HG03521 (cell line): ENCODE data around the gene HOXA11.

Experiments
- ATAC-seq: cut with Tn5 transposase; IDR thresholded peaks from one replicate; pipeline ENCODE4 v1.9.1; 2021; ENCODE audit warnings: mild to moderate bottlenecking, moderate library complexity; ENCODE audit not compliant: unreplicated experiment

The HOXA11 gene

DNA sequence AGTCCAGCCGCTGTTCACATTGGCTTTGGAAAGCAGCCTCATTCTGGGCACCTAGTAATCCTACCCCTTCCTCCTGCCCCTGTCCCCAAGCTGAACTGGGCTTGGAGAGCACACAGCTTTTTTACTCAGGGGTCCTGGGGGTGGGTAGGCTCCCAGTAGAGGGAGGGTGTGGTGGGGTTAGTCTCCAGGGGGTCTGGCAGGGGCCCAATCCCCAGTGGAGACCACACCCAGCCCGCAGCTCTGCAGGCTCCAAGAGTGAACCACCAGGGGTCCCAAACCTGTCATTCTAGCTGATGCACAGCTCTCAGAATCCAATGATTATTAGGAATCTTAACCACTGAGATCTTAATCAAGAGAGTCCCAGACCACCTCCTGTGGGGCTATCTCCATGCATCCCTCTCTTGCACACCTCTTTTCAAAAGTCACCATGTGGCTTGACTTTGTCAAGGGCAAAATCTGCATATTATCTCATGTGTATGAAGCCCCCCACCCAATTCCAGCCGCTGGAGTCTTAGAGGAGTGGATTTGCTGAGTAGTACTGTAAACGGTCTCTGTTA is 2.7 kb downstream of the HOXA11 start:
- no peak for ATAC-seq

GRCh38 chr7:27181795-27182275 is 3.2 kb downstream of the HOXA11 start:
- no peak for ATAC-seq

DNA sequence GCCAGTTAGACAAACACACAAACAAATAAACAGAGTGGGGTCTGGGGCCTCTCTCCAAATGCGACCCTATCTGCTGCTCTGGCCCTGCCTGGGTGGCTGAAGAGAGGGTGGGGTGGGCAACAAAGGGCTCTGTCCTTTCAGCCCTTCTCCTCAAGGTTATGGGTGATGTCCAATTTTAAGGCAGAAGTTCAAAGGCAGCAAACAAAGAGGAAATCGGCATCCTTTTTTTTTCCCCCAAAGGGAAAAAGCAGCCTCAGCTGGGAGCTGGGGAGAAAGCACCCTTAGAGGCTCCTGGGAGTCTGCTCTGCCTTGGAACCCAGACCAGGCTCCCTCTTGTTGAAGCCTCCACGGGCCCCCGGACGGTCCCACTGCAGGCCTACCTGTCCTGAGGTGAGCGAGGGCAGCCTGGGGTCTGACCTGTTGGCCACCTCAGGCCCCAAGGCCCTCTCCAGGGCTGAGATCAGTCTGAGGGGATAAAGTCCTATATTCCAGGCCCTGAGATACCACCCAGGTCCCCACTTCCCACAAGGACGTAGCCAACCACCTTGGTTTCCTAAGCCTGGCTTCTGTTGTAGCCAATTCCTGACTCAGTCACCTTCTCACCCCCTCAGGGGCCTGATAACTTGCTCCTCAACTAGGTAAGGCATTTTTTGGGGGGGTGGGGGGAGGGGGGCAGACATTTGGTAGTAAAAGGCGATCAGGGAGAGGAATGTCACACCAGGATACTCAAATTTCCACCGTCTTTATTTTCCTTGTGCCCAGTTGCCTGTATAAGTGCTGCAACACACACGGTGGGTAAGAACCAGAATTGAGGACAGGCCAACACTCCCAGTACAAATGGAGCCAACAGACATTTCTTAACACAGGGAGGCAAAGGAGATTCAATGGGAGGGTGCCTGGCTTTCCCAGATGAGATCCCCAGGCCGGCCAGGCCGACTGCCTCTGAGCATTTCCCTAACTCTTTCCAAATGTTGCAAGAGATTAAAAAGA is 4.3 kb downstream of the HOXA11 start:
- no peak for ATAC-seq

GRCh38 chr7:27179503-27180430 is 5.3 kb downstream of the HOXA11 start:
- ATAC-seq, result no peak

GRCh38 chr7:27179030-27179429 is 6.0 kb downstream of the HOXA11 start:
- no peak for ATAC-seq

DNA sequence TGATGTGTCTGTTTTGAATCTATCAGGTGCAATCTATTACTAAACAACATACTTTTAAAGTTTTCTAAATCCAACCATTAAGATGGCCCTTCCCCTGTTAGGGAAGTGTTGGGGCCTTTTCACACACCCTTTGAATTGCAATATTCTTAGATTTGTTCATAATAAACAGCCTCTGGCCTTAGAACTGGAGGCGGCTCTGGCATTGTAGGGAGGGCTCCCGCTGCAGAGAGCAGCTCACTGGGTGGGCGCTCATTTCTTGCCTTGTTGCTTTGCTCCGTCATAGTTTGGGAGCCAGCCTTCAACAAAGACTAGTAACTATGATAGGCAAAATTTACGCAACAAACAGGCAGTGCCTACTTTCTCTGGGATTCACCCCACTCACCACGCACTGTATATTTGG is 6.7 kb downstream of the HOXA11 start:
- no peak for ATAC-seq

DNA sequence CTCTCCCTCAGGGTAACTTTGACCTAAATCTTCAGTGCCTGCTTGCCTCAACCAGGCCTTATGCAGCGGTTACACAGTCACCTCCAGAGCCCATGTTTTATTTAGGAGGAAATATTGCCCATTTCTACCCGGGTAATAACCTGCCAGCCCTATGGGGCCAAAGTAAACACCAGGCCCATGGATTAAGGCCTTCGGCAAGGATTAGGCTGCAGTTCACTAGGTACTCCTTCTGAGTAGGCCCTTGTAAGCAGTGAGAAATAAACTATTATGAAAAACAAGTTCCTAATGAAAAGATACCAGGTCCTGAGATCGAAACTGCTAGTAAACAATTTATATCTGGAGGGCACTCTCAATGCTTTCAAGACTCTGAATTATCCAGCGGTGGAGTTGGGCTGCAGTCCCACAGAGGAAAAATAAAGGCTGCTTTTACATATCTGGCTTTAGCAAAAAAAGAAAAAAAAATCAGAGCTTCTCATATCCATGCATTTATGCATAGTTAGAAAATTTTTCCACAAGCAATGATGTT is 7.2 kb downstream of the HOXA11 start:
- ATAC-seq, result no peak

- no peak for ATAC-seq
Observed at GRCh38 chr7:27176962-27177794, 7.9 kb downstream of the HOXA11 start.

DNA sequence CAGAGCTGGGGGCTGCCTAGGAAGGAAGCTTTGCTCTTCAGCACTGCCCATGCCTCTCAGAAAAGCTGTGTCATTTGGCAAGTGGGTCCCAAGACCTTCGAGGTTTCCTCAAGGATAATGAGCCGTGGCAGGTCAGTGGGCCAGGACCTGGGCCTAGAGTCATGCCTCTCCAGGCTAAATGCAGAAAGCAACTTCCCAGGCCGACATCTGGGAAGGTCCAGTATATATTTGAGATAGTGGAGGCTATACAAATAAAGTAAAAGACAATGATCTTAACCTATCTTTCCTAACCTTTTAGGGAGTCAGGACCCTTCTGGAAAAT is 8.5 kb downstream of the HOXA11 start:
- no peak for ATAC-seq

- no peak for ATAC-seq
Observed at GRCh38 chr7:27175626-27176523, 9.2 kb downstream of the HOXA11 start.

DNA sequence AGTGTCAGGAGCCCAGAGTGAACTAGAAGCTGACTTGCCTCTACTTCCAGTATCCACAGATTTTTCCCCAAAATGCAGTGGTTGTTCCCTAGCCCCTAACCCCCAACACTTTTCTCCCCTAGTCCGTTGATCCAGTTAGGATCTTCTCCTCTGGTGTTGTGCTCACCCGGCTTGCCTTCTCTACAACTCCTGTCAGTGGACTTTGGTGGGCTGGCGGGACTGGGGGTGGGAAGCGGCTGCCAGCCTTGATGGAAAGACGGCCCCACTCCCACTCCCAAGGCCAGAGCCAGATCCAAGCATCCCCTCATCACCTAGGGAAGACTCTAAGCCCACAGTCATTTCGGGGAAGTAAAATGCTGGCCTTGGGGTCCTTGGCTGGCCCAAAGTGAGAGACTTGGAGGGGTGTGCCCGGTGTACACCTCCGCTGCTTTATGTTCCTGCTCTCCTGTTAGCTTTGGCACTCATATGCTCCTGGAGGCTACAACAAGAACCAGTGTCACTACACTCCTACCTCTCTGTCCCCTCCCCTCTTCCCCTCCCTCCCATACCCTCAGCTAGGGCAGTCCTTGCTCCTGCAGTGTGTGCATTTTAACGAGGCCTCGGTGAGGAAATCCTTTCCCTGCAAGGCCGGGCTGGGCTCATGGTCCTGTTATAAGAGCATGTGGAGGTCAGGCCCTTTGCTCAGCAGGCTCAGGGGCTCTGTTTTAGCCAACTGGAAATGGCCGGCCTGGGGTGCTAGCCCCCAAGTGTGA is 10.0 kb downstream of the HOXA11 start:
- ATAC-seq, result no peak

DNA sequence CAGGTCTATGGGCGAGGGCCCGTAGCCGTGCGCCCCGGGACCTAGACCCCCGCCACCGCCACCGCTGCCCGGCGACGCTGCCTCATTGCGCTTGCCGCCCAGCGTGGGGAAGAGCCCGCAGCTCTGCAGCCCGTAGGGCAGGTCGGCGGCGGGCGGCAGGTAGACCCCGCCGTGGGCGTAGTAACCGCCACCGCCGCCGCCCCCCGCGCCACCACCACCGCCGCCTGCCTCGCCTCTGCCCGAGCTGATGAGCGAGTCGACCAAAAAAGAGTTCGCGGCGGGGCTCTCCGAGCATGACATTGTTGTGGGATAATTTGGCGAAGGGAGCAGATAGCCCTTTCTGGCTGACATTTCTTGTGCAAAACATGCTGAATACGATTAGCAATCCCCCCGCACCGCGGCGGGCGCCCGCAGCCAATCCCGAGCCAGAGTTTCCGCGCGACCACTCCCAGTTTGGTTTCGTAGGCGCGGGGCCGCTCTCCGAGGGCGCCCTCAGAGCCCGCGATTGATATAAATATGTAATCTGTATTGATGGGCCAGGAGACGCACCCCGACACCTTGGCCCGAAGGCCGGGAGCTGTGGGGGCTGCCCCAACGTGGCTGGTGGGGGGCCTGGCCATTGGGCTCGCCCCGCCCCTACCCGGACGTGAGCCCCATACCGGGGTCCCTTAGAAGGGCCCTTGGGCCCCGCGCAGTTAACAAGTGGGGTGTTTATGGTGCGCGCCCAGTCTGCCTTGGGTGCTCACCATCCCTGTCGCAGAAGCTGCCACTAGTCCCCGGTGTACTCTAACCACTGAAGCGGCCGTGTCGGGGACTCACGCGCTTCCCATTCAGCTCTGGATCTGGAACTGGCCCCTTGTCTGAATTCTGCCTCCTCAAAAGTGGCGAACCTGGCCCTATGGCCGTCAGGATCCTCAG is 10.8 kb downstream of the HOXA11 start, which contains the start of gene HOXA10:
Gene HOXA10 (minus strand): TSS at position 365 of the 918 bp plus-strand sequence. CDS start 14 bp downstream, at position 351.
- no peak for ATAC-seq

GRCh38 chr7:27173511-27173955 is 11.5 kb downstream of the HOXA11 start:
- ATAC-seq, result no peak

DNA sequence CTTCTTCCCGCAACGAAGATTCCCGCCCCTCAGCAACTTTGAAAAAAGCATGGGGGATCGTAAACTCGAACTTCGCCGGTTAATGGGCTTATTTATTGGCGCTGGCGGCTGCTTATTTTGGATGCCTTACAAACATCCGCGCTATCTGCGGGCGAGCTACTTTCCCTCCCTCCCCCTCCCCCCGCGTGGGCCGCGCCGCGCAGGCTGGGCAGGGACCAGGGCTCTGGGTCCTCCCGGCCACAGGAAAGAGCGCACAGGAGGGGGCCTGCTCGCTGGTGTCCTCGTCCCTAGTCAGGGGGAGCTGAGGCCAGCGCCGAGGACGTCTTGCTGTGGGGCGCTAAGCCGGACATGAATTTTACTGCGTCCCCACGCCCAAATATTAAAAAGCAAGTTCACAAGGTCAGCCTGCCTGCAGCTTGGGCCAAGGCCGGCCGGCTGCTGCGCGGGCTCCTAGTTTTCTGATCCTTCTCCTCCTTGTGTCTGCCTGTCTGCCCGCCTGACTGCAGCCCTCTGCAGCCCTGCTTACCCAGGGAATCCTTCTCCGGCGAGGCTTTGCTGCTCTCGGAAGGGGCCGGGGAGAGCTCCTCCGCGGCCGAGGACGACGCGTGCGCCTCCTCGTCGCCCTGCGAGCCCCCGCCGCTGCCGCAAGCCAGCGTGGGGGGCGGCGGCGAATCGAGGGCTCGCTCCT is 12.1 kb downstream of the HOXA11 start:
- no peak for ATAC-seq

- no peak for ATAC-seq
Observed at GRCh38 chr7:27172315-27172774, 12.7 kb downstream of the HOXA11 start.

DNA sequence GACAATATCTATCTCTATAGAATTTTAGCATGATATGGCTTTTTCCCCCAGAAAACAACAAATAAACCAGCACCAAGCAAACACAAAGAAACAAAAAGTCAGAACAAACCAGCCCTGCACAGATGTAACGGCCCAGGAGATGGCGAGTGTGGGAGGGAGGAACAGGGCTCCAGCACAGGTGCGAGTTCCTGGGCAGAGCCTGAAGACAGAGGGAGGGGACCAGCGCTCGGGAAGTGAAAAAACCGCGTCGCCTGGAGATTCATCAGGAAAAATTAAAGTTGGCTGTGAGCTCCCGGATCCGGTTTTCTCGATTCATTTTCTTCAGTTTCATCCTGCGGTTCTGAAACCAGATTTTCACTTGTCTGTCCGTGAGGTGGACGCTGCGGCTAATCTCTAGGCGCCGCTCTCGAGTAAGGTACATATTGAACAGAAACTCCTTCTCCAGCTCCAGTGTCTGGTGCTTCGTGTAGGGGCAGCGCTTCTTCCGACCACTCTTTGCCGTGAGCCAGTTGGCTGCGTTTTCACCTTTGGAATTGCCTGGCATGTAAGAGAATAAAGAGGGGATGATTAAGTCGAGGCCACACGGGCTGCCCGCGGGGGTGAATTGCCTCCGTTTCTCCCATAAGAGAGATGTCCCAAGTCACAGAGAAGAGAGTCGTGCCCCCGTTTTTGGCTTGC is 13.3 kb downstream of the HOXA11 start:
- no peak for ATAC-seq
